Left lobe of liver (tissue), 2 donors: ENCODE measurements around the gene TEDC1. TPM values are rescaled to one million over a fixed set of nuclear protein-coding genes. Genes with fewer than 3 reads are reported as not detected.

ENCODE experiments used
- ATAC-seq: fragments of 200-7000 bp; cut with Tn5 transposase; one replicate; pipeline ENCODE4 v1.9.1; 2020; ENCODE audit warnings: mild to moderate bottlenecking, moderate library complexity
- DNase-seq: peaks from one replicate; pipeline ENCODE4 v3.0.0-alpha.2; 2020; ENCODE audit warnings: low spot score
- total RNA-seq: library from RNA; stranded (reverse); gene quantifications from one replicate; pipeline ENCODE4 v1.2.1, GENCODE V29; 2021
- donor health status: DM: no; HTN: no; CAD: no; lungs with moderate emphysema.
- donor health status: DM: no; HTN: yes; CAD: no.

TEDC1 gene
- total RNA-seq, 1 donor from 2014 or later, result 10.6 TPM

- DNase-seq, result peak; percentile 66
- ATAC-seq, result no peak
Observed at GRCh38 chr14:105472486-105472991, 18.5 kb upstream of the TEDC1 start.

DNA sequence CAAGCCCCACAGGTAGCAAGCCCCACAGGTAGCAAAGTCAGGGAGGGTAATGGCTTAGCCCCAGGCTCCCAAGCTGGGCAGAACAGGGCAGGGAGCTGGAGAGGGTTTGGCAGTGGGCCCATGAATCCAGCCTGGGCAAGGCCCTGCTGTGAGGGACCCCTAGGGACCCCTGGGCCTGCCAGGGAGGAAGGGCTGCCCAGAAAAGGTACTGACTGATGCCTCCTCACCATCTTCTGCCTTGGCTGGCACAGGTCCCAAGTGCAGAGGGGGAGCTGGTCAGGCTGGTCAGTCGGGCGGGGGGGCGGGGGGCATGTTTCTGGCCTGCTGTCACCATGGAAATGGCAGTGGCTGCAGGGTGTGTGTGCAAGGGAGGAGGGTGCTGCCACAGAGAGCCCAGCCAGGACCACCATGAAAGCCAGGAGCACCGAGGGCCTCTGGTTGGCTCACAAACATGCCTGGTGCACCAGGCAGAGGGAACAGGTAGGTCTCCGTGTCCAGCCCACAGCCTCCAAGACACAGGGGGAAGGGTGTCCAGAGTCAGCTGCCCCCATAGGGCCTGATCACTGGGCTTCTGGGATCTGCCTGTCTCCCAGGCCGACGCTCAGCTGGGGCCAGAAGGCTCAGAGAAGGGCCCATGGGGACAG is 17.9 kb upstream of the TEDC1 start:
- ATAC-seq (no peak), DNase-seq (no peak)

DNA sequence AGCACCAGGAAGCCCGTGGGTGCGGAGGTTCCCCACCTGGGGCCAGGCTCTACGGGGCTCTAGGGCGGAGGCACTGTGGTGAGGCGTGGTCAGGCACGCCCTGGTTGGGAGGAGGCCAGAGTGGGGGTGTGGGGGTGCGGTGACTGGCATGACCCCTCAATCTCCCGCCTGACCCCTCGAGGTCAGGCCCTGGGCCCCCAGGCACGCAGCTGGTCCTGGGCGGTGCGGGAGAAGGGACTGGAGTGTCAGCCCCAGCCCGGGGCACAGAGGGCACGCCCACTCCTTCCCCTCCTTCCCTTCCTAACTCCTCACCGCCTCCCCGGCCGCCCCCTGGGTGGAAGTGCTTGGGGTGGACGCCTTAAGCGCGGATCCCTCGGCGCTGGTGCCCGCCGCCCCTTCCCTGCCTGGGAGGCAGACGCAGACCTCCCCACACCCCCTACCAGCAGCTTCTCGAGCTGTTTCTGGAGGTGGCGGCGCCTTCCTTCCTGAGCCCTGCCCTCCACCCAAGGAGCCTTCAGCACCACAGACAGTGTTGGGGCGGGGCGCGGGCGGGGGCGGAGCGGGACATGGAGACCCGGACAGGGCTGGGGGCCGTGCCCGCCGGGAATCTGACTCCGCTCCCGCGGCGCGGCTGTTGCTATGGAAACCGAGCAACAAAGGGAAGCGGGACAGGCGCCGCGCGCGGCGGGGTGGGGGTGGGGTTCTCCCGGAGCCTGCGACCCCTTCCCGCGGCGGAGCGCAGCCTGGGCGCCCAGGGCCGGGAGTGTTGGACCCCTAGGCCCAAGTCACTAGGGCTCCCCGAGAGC is 17.2 kb upstream of the TEDC1 start:
- ATAC-seq, result no peak
- peak; percentile 78 for DNase-seq

- ATAC-seq, result peak; percentile 41
- no peak for DNase-seq
Observed at GRCh38 chr14:105474483-105475268, 16.4 kb upstream of the TEDC1 start, which contains the start of gene CRIP2. TSS of gene CRIP2 (plus strand) at chr14:105474821. CDS start at chr14:105474863, 42 bp downstream.

GRCh38 chr14:105475269-105476096 is 15.6 kb upstream of the TEDC1 start:
- DNase-seq, result peak; percentile 84
- ATAC-seq, result peak; percentile 47

GRCh38 chr14:105476097-105476830 is 14.8 kb upstream of the TEDC1 start:
- ATAC-seq, result peak; percentile 67

GRCh38 chr14:105476831-105477659 is 14.0 kb upstream of the TEDC1 start:
- ATAC-seq, result no peak
- DNase-seq, result no peak

More at GRCh38 chr14:105476097-105476830, 14.8 kb upstream of the TEDC1 start:
- DNase-seq, result peak; percentile 94

GRCh38 chr14:105477660-105478397 is 13.2 kb upstream of the TEDC1 start:
- ATAC-seq, result no peak

DNA sequence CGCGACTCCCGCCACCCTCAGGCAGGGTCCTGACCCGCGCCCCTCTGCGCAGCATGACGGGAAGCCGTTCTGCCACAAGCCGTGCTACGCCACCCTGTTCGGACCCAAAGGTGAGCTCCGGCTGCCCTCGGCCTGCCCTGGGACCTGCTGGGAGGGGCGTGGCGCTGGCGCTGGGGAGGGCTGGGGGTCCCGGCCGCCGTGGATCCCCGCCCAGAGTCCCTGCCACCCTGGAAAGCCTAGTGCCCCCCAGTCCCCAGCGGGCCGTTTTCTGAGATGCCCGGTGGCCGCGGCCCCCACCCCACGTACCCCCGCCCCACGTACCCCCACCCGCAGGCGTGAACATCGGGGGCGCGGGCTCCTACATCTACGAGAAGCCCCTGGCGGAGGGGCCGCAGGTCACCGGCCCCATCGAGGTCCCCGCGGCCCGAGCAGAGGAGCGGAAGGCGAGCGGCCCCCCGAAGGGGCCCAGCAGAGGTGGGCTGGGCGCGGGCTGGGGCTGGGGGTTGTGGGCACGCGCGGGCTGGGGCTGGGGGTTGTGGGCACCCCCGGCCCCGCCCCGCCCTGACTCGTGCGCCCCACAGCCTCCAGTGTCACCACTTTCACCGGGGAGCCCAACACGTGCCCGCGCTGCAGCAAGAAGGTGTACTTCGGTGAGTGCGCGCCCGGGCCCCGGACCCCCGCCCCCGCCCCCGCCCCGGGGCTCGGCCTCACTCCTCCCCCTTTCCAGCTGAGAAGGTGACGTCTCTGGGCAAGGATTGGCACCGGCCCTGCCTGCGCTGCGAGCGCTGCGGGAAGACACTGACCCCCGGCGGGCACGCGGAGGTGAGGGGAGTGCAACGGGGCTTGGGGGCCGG is 12.4 kb upstream of the TEDC1 start:
- no peak for DNase-seq
- ATAC-seq, result no peak

More at GRCh38 chr14:105477660-105478397, 13.2 kb upstream of the TEDC1 start:
- DNase-seq, result no peak

GRCh38 chr14:105479431-105480158 is 11.5 kb upstream of the TEDC1 start:
- ATAC-seq, result no peak

GRCh38 chr14:105480199-105480746 is 10.8 kb upstream of the TEDC1 start:
- ATAC-seq (no peak), DNase-seq (no peak)

More at GRCh38 chr14:105479431-105480158, 11.5 kb upstream of the TEDC1 start:
- no peak for DNase-seq

GRCh38 chr14:105480807-105481801 is 9.9 kb upstream of the TEDC1 start:
- ATAC-seq, result peak; percentile 70
- DNase-seq, result peak; percentile 86

- DNase-seq, result peak; percentile 93
- peak; percentile 64 for ATAC-seq
Observed at GRCh38 chr14:105481886-105482457, 9.1 kb upstream of the TEDC1 start.

GRCh38 chr14:105482486-105483110 is 8.4 kb upstream of the TEDC1 start:
- no peak for ATAC-seq
- no peak for DNase-seq
